Ishikawa (cell line): ENCODE results near the gene TMEM209.

ENCODE experiments used
- EP300 ChIP-seq: IDR thresholded peaks from 2 replicates; pipeline ENCODE4 v1.6.1; 2012; ENCODE audit warnings: borderline replicate concordance
- FOXM1 ChIP-seq: IDR thresholded peaks from 2 replicates; pipeline ENCODE4 v1.6.1; 2012; ENCODE audit warnings: low read depth, borderline replicate concordance
- TF ChIP-seq, protein P1 (sequence below): IDR thresholded peaks from 2 replicates; pipeline ENCODE4 v1.6.1; 2012; ENCODE audit warnings: low read depth, mild to moderate bottlenecking

GRCh38 chr7:130197094-130197493, 8.1 kb downstream of the TMEM209 start:
- TF ChIP-seq, protein P1, sequence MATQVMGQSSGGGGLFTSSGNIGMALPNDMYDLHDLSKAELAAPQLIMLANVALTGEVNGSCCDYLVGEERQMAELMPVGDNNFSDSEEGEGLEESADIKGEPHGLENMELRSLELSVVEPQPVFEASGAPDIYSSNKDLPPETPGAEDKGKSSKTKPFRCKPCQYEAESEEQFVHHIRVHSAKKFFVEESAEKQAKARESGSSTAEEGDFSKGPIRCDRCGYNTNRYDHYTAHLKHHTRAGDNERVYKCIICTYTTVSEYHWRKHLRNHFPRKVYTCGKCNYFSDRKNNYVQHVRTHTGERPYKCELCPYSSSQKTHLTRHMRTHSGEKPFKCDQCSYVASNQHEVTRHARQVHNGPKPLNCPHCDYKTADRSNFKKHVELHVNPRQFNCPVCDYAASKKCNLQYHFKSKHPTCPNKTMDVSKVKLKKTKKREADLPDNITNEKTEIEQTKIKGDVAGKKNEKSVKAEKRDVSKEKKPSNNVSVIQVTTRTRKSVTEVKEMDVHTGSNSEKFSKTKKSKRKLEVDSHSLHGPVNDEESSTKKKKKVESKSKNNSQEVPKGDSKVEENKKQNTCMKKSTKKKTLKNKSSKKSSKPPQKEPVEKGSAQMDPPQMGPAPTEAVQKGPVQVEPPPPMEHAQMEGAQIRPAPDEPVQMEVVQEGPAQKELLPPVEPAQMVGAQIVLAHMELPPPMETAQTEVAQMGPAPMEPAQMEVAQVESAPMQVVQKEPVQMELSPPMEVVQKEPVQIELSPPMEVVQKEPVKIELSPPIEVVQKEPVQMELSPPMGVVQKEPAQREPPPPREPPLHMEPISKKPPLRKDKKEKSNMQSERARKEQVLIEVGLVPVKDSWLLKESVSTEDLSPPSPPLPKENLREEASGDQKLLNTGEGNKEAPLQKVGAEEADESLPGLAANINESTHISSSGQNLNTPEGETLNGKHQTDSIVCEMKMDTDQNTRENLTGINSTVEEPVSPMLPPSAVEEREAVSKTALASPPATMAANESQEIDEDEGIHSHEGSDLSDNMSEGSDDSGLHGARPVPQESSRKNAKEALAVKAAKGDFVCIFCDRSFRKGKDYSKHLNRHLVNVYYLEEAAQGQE = no peak
- no peak for TF ChIP-seq EP300
- no peak for TF ChIP-seq FOXM1
